ENCODE results near the gene OMP. TPM values are rescaled to one million over a fixed set of nuclear protein-coding genes. Genes with fewer than 3 reads are reported as not detected.

OMP gene
- total and polyA plus RNA-seq, 2 of the 4 experiments (the other 2 are of a cell fraction) = 0.27 TPM; not detected in 1

- Histone ChIP-seq H3K4ac (ENCODE audit: low read depth, low read length) (no peak overlapping the region), H2AK9ac (replicated peaks; ENCODE audit: low read depth, low read length, poor library complexity) (no peak overlapping the region), H4K5ac (ENCODE audit: low read depth, low read length) (no peak overlapping the region), H2BK15ac (ENCODE audit: low read depth, low read length) (no peak overlapping the region), H3K9me1 (ENCODE audit: insufficient read depth, low read length) (no peaks in the 10 kb centered on the region; the same call in 1 of the 2 replicates), H3K4me2 (ENCODE audit: low read depth, low read length) (no peak overlapping the region), H3K14ac (replicated peaks; ENCODE audit: low read depth, low read length) (no peak overlapping the region), H2BK5ac (ENCODE audit: low read depth, low read length, poor library complexity, severe bottlenecking) (no peak overlapping the region), H3K27ac (ENCODE audit: insufficient read depth, low read length) (no peak overlapping the region), H4K20me1 (ENCODE audit: insufficient read depth, low read length) (no peaks in the 10 kb centered on the region), H2AFZ (replicated peaks; ENCODE audit: low read length, poor library complexity) (peak overlapping the region; percentile 80), H3K4me1 (ENCODE audit: control insufficient read depth, insufficient read depth, low read length) (no peaks in the 10 kb centered on the region), H2BK20ac (ENCODE audit: low read depth, low read length) (no peak overlapping the region), H3K9me3 (ENCODE audit: control insufficient read depth, insufficient read depth, low read length) (no peaks in the 10 kb centered on the region), H3K9ac (ENCODE audit: low read depth, low read length) (no peak overlapping the region), H3K56ac (ENCODE audit: extremely low read depth, insufficient read depth, low read length) (no peak overlapping the region), H3K4me3 (ENCODE audit: insufficient read depth, low read depth, low read length) (no peak overlapping the region), H4K8ac (ENCODE audit: low read depth in 2 of 2, low read length in 2 of 2) (no peak overlapping the region), H3K27me3 (ENCODE audit: control insufficient read depth, insufficient read depth, low read length) (peaks cover 53% of the 10 kb centered on the region), H3K36me3 (ENCODE audit: control insufficient read depth, insufficient read depth, low read length) (no peaks in the 10 kb centered on the region), H3K18ac (ENCODE audit: low read depth, low read length) (no peak overlapping the region), H4K91ac (ENCODE audit: insufficient read depth, low read depth, low read length) (no peak overlapping the region), H3K23ac (ENCODE audit: low read depth, low read length) (no peak overlapping the region), H2BK120ac (ENCODE audit: low read depth, low read length) (no peak overlapping the region), H3K79me1 (ENCODE audit: low read depth in 1 of 2, low read length in 2 of 2) (no peaks in the 10 kb centered on the region), H2AK5ac (ENCODE audit: low read depth, low read length) (no peak overlapping the region)
- DNase-seq = no peak
- dilution Hi-C loops (cut with HindIII; ENCODE audit: low sequenced_read_pairs, unreplicated experiment) = no loop called here
- no TSS peak for BruUV-seq (replicated peaks)
- ChIA-PET CTCF (no interaction called here), POLR2A (ENCODE audit: unreplicated experiment) (no interaction called here)
- WGBS, 2 experiments (ENCODE audit: extremely low coverage in 2 of 2, insufficient read length in 1 of 2) = 16% methylated on average over 8 of the region's 47 CpGs; no CpG with 5 or more reads in 1 of the 2 experiments
- intact Hi-C loops (cut with micrococcal nuclease) = no loop called here
- in situ Hi-C loops (cut with MboI; ENCODE audit: low sequenced_read_pairs) = no loop called here
- TF ChIP-seq CEBPB (IDR thresholded peaks at IDR 0.05; ENCODE audit: low read depth, low read length) (peak; percentile 66; the same call in 1 of the 2 replicates), FOS (IDR thresholded peaks at IDR 0.05; ENCODE audit: low read depth, low read length) (no peak)
- ATAC-seq (ENCODE audit: low read depth) = peak; percentile 62; the same call in 1 of the 2 replicates
These were observed 45.2 kb downstream of the OMP start for GRCh38 chr11:77147668-77148321.

Measured in IMR-90 (cell line).